Fibroblast of villous mesenchyme (primary cell): ENCODE results near the gene WNT7B. TPM values are rescaled to one million over a fixed set of nuclear protein-coding genes. Genes with fewer than 3 reads are reported as not detected.

Experiments used
- DNase-seq: peaks from one replicate; pipeline ENCODE4 v3.0.0-alpha.2; 2010; ENCODE audit warnings: low read depth
- H3K4me3 ChIP-seq: 2 replicates; pipeline ENCODE4 v1.5.1; 2011; ENCODE audit warnings: low read depth, mild to moderate bottlenecking, low read length
- total RNA-seq: library from RNA; depleted of rRNA; stranded (reverse); fragments of >200 nt; gene quantifications from 2 replicates; pipeline ENCODE4 v1.2.3, GENCODE V29; 2012
- TF ChIP-seq, protein P1 (sequence below): IDR thresholded peaks from 2 replicates; pipeline ENCODE4 v1.5.1; 2012; ENCODE audit warnings: low read depth, mild to moderate bottlenecking, low read length; ENCODE audit not compliant: insufficient read depth

The WNT7B gene
- total RNA-seq, 1 donor = under 0.01 TPM

DNA sequence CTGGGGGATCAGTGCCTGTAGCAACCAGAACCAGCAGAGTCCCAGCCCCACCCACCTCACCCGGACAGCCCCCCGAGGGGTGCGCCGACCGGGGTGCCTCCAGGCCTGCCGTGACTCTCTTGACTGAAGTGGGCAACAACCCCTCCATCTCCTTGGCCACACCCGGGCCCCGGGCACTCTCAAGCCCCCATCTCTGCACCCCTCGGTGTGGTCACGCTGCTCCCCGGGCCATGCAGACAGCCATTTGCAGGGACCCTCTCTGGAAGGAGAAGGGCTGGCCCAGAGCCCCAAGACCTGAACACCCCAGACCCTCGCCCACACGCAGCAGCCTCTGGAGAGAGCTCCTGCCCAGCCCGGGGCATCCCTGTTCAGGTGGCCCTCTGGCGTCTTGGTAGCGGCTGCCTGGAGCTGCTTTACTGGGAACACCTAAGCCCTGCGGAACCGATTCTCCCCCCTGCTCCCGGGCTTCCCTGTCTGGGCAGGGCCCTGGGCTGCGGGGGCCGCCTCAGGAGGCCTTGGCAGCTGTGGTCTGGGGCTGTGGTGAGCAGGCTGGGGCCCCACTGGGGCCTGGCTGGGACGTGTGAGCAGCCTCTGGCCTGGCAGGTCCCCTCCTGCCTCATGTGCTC lies 84.9 kb downstream of the WNT7B start:
- no peak for DNase-seq
- H3K4me3 ChIP-seq = no peak overlapping the region
- TF ChIP-seq, protein P1, sequence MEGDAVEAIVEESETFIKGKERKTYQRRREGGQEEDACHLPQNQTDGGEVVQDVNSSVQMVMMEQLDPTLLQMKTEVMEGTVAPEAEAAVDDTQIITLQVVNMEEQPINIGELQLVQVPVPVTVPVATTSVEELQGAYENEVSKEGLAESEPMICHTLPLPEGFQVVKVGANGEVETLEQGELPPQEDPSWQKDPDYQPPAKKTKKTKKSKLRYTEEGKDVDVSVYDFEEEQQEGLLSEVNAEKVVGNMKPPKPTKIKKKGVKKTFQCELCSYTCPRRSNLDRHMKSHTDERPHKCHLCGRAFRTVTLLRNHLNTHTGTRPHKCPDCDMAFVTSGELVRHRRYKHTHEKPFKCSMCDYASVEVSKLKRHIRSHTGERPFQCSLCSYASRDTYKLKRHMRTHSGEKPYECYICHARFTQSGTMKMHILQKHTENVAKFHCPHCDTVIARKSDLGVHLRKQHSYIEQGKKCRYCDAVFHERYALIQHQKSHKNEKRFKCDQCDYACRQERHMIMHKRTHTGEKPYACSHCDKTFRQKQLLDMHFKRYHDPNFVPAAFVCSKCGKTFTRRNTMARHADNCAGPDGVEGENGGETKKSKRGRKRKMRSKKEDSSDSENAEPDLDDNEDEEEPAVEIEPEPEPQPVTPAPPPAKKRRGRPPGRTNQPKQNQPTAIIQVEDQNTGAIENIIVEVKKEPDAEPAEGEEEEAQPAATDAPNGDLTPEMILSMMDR = no peak

DNA sequence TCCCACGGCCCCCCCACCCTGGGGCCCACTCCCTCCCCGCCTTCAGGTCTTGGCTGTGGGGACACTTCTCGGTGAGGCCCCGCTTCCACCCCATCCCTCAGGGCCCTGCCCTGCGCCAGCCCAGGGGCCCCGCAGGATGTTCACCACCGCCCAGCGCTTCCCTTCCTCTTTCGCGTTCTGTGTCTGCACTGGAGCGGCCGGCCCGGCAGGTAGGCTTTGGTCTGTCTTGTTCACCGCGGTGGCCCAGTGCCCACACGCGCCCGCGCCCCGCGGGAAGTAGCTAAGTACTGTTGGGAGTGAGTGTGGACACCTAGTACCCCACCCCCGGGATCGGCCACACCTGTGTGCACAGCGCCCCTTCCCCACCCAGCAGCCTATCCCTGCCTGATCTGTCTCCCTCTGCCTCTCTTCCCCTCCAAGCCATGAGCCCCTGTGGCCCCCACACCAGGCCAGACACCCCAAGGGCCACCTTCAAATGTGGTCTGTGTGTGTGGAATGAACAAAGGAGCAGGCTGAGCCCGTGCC lies 85.4 kb downstream of the WNT7B start:
- TF ChIP-seq, protein P1 = no peak
- DNase-seq = no peak
- no peak overlapping the region for H3K4me3 ChIP-seq

DNA sequence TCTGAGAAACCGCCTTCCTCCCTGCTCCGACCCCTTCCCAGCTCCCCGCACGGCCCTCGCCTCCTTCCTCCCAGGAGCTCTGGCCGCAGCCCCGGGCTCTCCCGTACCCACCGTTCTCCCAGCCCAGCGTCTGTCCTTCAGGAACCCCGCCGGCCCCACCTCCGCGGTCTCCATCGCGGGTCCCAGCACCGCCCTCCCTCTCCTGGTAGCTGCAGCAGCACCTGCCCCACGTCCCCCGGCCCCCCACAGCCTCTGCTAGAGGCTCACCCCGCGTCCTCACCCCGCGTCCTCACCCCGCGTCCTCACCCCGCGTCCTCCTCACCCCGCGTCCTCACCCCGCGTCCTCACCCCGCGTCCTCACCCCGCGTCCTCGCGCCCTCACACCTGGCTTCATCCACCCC lies 85.9 kb downstream of the WNT7B start:
- TF ChIP-seq, protein P1 = no peak
- no peak overlapping the region for H3K4me3 ChIP-seq
- no peak for DNase-seq

DNA sequence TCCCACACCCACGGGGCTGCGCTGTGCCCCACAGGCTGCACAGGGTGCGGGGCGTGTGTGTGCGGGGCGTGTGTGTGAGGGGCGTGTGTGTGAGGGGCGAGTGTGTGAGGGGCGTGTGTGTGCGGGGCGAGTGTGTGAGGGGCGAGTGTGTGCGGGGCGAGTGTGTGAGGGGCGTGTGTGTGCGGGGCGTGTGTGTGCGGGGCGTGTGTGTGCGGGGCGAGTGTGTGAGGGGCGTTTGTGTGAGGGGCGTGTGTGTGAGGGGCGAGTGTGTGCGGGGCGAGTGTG lies 86.7 kb downstream of the WNT7B start:
- TF ChIP-seq, protein P1 = no peak
- no peak overlapping the region for H3K4me3 ChIP-seq
- DNase-seq = no peak

- TF ChIP-seq, protein P1 = no peak
- DNase-seq = no peak
- no peak overlapping the region for H3K4me3 ChIP-seq
Observed at GRCh38 chr22:45889539-45890350, 87.2 kb downstream of the WNT7B start.

DNA sequence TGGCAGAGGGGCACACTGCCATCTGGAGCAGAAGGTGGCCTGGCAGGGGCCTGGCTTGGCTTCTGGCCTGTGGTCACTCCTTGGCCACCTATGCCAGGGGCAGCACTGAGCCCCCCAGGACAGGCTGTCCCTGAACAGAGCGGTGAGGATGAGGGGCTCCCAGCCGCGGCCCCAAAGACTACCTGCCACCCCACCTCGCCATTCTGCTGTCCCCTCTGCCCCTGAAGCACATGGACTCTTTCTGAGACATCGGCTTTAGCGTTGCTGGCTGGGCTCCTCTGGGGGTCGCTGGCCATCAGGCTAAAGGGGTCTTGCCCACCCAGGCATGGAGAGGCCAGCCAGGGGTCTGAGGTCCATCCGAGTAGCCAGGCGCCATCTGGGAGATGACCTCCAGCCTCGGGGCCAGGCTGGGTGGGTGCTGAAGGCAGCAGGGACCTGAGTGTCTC lies 87.8 kb downstream of the WNT7B start:
- H3K4me3 ChIP-seq = no peak overlapping the region
- DNase-seq = no peak
- TF ChIP-seq, protein P1 = no peak
